ENCODE results near the gene CNGB1.

DNA sequence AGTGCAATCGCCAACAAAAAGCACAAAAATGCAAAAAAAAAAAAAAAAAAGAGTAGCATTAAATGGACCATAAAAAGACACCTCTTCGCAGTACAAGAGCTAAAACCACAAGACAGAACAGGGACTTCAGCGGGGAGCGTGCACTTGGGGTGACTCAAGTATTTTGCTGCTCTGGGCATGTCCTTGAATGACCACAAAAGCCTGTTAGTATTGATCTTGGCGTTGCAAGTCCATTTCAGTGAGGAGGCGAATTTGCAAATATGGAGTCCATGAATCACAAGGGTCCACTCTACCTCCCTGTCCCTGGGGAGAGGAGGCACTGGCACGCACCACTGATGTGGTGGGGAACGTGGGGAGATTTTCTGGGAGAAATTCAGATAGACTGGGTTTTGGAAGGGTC is 78.9 kb downstream of the CNGB1 start:
- TF ChIP-seq, protein P1, sequence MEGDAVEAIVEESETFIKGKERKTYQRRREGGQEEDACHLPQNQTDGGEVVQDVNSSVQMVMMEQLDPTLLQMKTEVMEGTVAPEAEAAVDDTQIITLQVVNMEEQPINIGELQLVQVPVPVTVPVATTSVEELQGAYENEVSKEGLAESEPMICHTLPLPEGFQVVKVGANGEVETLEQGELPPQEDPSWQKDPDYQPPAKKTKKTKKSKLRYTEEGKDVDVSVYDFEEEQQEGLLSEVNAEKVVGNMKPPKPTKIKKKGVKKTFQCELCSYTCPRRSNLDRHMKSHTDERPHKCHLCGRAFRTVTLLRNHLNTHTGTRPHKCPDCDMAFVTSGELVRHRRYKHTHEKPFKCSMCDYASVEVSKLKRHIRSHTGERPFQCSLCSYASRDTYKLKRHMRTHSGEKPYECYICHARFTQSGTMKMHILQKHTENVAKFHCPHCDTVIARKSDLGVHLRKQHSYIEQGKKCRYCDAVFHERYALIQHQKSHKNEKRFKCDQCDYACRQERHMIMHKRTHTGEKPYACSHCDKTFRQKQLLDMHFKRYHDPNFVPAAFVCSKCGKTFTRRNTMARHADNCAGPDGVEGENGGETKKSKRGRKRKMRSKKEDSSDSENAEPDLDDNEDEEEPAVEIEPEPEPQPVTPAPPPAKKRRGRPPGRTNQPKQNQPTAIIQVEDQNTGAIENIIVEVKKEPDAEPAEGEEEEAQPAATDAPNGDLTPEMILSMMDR (conservative IDR thresholded peaks at IDR 0.05; ENCODE audit: low read depth, low read length) = no peak
- TF ChIP-seq EZH2 (IDR thresholded peaks at IDR 0.05; ENCODE audit: borderline replicate concordance, low read depth, low read length, poor library complexity, severe bottlenecking) = no peak

All from A673 (cell line).